Glutamatergic neuron (in vitro differentiated cells): ENCODE data around the gene ZKSCAN3. TPM values are rescaled to one million over a fixed set of nuclear protein-coding genes. Genes with fewer than 3 reads are reported as not detected.

Experiments used
- DNase-seq: peaks from one replicate; pipeline ENCODE4 v3.0.0; 2022
- H3K27ac Mint-ChIP-seq: one replicate; pipeline ENCODE4 v1.8.0; 2020; ENCODE audit warnings: mild to moderate bottlenecking, mixed read lengths, inconsistent platforms; ENCODE audit not compliant: unreplicated experiment
- H3K27me3 Mint-ChIP-seq: one replicate; pipeline ENCODE4 v1.8.0; 2020; ENCODE audit warnings: mild to moderate bottlenecking, moderate library complexity, mixed read lengths, inconsistent platforms; ENCODE audit not compliant: unreplicated experiment
- H3K36me3 Mint-ChIP-seq: one replicate; pipeline ENCODE4 v1.8.0; 2020; ENCODE audit warnings: mild to moderate bottlenecking, mixed read lengths, inconsistent platforms; ENCODE audit not compliant: unreplicated experiment
- H3K4me1 Mint-ChIP-seq: one replicate; pipeline ENCODE4 v1.8.0; 2020; ENCODE audit warnings: mild to moderate bottlenecking, low read depth, mixed read lengths, inconsistent platforms; ENCODE audit not compliant: unreplicated experiment
- H3K4me3 Mint-ChIP-seq: one replicate; pipeline ENCODE4 v1.8.0; 2020; ENCODE audit warnings: mild to moderate bottlenecking, mixed read lengths, inconsistent platforms; ENCODE audit not compliant: unreplicated experiment
- H3K9me3 Mint-ChIP-seq: one replicate; pipeline ENCODE4 v1.8.0; 2020; ENCODE audit warnings: mild to moderate bottlenecking, moderate library complexity, mixed read lengths, inconsistent platforms; ENCODE audit not compliant: unreplicated experiment
- total RNA-seq: library from RNA; stranded (reverse); fragmentation: NEBNext Ultra II Directional; extraction: Animal tissue kit (Norgen Biotek cat#: 25700); gene quantifications from one replicate; pipeline ENCODE4 v1.2.1, GENCODE V29; 2021; ENCODE audit not compliant: unreplicated experiment
- TF ChIP-seq, protein P1 (sequence below): fragments of 200-600 bp; sonication (generic); IDR thresholded peaks from one replicate; pipeline ENCODE4 v1.5.0; 2021; ENCODE audit not compliant: partially characterized antibody, unreplicated experiment

The ZKSCAN3 gene
- total RNA-seq, 1 donor from 2014 or later: 16.0 TPM

GRCh38 chr6:28408076-28408802, 58.5 kb downstream of the ZKSCAN3 start:
- no peak for DNase-seq
- Mint-ChIP-seq H3K27me3 (peaks cover 5% of the 10 kb centered on the region), H3K36me3 (no peaks in the 10 kb centered on the region), H3K4me3 (no peak overlapping the region), H3K4me1 (no peaks in the 10 kb centered on the region), H3K9me3 (no peaks in the 10 kb centered on the region), H3K27ac (no peak overlapping the region)
- TF ChIP-seq, protein P1, sequence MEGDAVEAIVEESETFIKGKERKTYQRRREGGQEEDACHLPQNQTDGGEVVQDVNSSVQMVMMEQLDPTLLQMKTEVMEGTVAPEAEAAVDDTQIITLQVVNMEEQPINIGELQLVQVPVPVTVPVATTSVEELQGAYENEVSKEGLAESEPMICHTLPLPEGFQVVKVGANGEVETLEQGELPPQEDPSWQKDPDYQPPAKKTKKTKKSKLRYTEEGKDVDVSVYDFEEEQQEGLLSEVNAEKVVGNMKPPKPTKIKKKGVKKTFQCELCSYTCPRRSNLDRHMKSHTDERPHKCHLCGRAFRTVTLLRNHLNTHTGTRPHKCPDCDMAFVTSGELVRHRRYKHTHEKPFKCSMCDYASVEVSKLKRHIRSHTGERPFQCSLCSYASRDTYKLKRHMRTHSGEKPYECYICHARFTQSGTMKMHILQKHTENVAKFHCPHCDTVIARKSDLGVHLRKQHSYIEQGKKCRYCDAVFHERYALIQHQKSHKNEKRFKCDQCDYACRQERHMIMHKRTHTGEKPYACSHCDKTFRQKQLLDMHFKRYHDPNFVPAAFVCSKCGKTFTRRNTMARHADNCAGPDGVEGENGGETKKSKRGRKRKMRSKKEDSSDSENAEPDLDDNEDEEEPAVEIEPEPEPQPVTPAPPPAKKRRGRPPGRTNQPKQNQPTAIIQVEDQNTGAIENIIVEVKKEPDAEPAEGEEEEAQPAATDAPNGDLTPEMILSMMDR: no peak

DNA sequence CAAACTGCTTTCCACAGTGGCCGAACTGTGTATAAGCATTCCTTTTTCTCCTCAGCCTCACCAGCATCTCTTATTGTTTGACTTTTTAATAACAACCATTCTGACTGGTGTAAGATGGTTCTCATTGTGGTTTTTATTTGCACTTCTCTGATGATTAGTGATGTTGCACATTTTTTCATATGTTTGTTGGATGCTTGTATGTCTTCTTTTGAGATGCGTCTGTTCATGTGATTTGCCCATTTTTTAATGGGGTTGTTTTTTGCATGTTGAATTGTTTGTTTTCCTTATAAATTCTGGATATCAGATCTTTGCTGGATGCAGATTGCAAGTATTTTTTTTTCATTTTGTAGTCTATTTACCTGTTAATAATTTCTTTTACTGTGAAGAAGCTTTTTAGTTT, 61.0 kb downstream of the ZKSCAN3 start:
- TF ChIP-seq, protein P1: no peak
- Mint-ChIP-seq H3K27ac (no peak overlapping the region), H3K4me1 (no peaks in the 10 kb centered on the region), H3K36me3 (no peaks in the 10 kb centered on the region), H3K4me3 (no peak overlapping the region), H3K27me3 (peaks cover 5% of the 10 kb centered on the region), H3K9me3 (no peaks in the 10 kb centered on the region)
- no peak for DNase-seq

GRCh38 chr6:28413681-28414080, 63.9 kb downstream of the ZKSCAN3 start:
- H3K27me3 Mint-ChIP-seq: peaks cover 5% of the 10 kb centered on the region
- no peaks in the 10 kb centered on the region for H3K9me3 Mint-ChIP-seq
- TF ChIP-seq, protein P1: no peak

More at GRCh38 chr6:28413681-28414080, 63.9 kb downstream of the ZKSCAN3 start:
- Mint-ChIP-seq H3K27ac (no peak overlapping the region), H3K36me3 (no peaks in the 10 kb centered on the region), H3K4me1 (no peaks in the 10 kb centered on the region), H3K4me3 (no peak overlapping the region)
- DNase-seq: no peak

Other genes with a start within 250 kb of the ZKSCAN3 start
- gene ZSCAN16, start 225.3 kb upstream of the ZKSCAN3 start, total RNA-seq: 20.0 TPM
- 37.4 TPM for gene ZKSCAN8, start 208.1 kb upstream of the ZKSCAN3 start, total RNA-seq
- gene ZSCAN9, start 124.7 kb upstream of the ZKSCAN3 start, total RNA-seq: 54.0 TPM
- 7.7 TPM for gene ZKSCAN4, start 97.7 kb upstream of the ZKSCAN3 start, total RNA-seq
- gene NKAPL, start 90.7 kb upstream of the ZKSCAN3 start, total RNA-seq: 0.69 TPM
- gene ZSCAN26, start 82.8 kb upstream of the ZKSCAN3 start, total RNA-seq: 24.8 TPM
- 18.1 TPM for gene PGBD1, start 68.4 kb upstream of the ZKSCAN3 start, total RNA-seq
- gene ZSCAN31, start 13.8 kb upstream of the ZKSCAN3 start, total RNA-seq: 6.9 TPM
- gene ZSCAN12, start 49.8 kb downstream of the ZKSCAN3 start, total RNA-seq: 16.7 TPM
- gene ZSCAN23, start 93.5 kb downstream of the ZKSCAN3 start, total RNA-seq: 18.2 TPM
- gene GPX6, start 165.8 kb downstream of the ZKSCAN3 start, total RNA-seq: not detected
- gene GPX5, start 175.9 kb downstream of the ZKSCAN3 start, total RNA-seq: not detected